RWPE2 (cell line): ENCODE measurements around the gene TMX4.
"Not testable (repeated sequence)": the region's sequence is repeated elsewhere in the genome, so short reads cannot be mapped to it uniquely, and the experiment has no call there.

ENCODE experiments used
- ATAC-seq: fragments of 200-7000 bp; cut with Tn5 transposase; 3 replicates; pipeline ENCODE4 v1.9.1; 2021; ENCODE audit warnings: low read depth
- DNase-seq: peaks from one replicate; pipeline ENCODE4 v3.0.0-alpha.2; 2020; ENCODE audit warnings: low spot score
- H3K27ac ChIP-seq: fragments of 450-650 bp; 2 replicates; pipeline ENCODE4 v1.5.1; 2017; ENCODE audit warnings: mild to moderate bottlenecking; ENCODE audit not compliant: poor library complexity, severe bottlenecking
- H3K27me3 ChIP-seq: fragments of 250-450 bp; sonication (Bioruptor Pico); 2 replicates; pipeline ENCODE4 v1.5.1; 2021; ENCODE audit warnings: mild to moderate bottlenecking, moderate library complexity; ENCODE audit not compliant: insufficient read depth, poor library complexity, severe bottlenecking
- H3K36me3 ChIP-seq: fragments of 250-450 bp; sonication (Bioruptor Pico); 2 replicates; pipeline ENCODE4 v1.5.1; 2020; ENCODE audit warnings: low read depth, mild to moderate bottlenecking, moderate library complexity
- H3K4me1 ChIP-seq: fragments of 250-450 bp; sonication (Bioruptor Pico); 2 replicates; pipeline ENCODE4 v1.5.1; 2021; ENCODE audit warnings: mild to moderate bottlenecking, moderate library complexity; ENCODE audit not compliant: insufficient read depth, poor library complexity, severe bottlenecking
- H3K4me3 ChIP-seq: fragments of 250-450 bp; sonication (Bioruptor Pico); 2 replicates; pipeline ENCODE4 v1.5.1; 2021; ENCODE audit warnings: mild to moderate bottlenecking, moderate library complexity; ENCODE audit not compliant: severe bottlenecking
- H3K9me3 ChIP-seq: fragments of 250-450 bp; sonication (Bioruptor Pico); 2 replicates; pipeline ENCODE4 v1.5.1; 2021; ENCODE audit warnings: mild to moderate bottlenecking, moderate library complexity; ENCODE audit not compliant: severe bottlenecking
- CTCF ChIP-seq: fragments of 450-650 bp; IDR thresholded peaks from one replicate; pipeline ENCODE4 v1.5.1; 2017; ENCODE audit warnings: mild to moderate bottlenecking, moderate library complexity; ENCODE audit not compliant: poor library complexity, severe bottlenecking

TMX4 gene

GRCh38 chr20:8036771-8037170, 17.2 kb upstream of the TMX4 start:
- no peaks in the 10 kb centered on the region for H3K36me3 ChIP-seq
- H3K9me3 ChIP-seq: no peaks in the 10 kb centered on the region
- H3K27ac ChIP-seq: no peak overlapping the region
- H3K4me3 ChIP-seq: no peak overlapping the region
- no peak for ATAC-seq
- H3K27me3 ChIP-seq: no peaks in the 10 kb centered on the region
- DNase-seq: no peak
- no peak for TF ChIP-seq CTCF
- no peaks in the 10 kb centered on the region for H3K4me1 ChIP-seq

- Histone ChIP-seq H3K27me3 (no peaks in the 10 kb centered on the region), H3K4me1 (no peaks in the 10 kb centered on the region), H3K4me3 (no peak overlapping the region), H3K9me3 (no peaks in the 10 kb centered on the region), H3K27ac (no peak overlapping the region), H3K36me3 (no peaks in the 10 kb centered on the region)
- DNase-seq (no peak), ATAC-seq (no peak)
- no peak for TF ChIP-seq CTCF
These were observed 13.7 kb upstream of the TMX4 start for GRCh38 chr20:8033151-8033841.

GRCh38 chr20:8032499-8032898, 12.9 kb upstream of the TMX4 start:
- no peak for TF ChIP-seq CTCF
- no peaks in the 10 kb centered on the region for H3K4me1 ChIP-seq
- H3K27ac ChIP-seq: no peak overlapping the region
- DNase-seq: no peak
- H3K4me3 ChIP-seq: no peak overlapping the region
- H3K9me3 ChIP-seq: no peaks in the 10 kb centered on the region
- no peaks in the 10 kb centered on the region for H3K36me3 ChIP-seq
- H3K27me3 ChIP-seq: no peaks in the 10 kb centered on the region
- no peak for ATAC-seq

GRCh38 chr20:8031539-8031938, 12.0 kb upstream of the TMX4 start:
- not testable (repeated sequence) for H3K4me1 ChIP-seq, H3K27ac ChIP-seq, ATAC-seq, H3K27me3 ChIP-seq, H3K4me3 ChIP-seq, DNase-seq, H3K36me3 ChIP-seq, H3K9me3 ChIP-seq

- Histone ChIP-seq H3K36me3 (no peaks in the 10 kb centered on the region), H3K4me3 (no peak overlapping the region), H3K27ac (no peak overlapping the region), H3K27me3 (no peaks in the 10 kb centered on the region), H3K9me3 (no peaks in the 10 kb centered on the region), H3K4me1 (peaks cover 15% of the 10 kb centered on the region)
- no peak for TF ChIP-seq CTCF
- DNase-seq (no peak), ATAC-seq (no peak)
These were observed 2.1 kb upstream of the TMX4 start for GRCh38 chr20:8021541-8022269.
